GM23338 (cell line): ENCODE results near the gene YES1. TPM values are rescaled to one million over a fixed set of nuclear protein-coding genes. Genes with fewer than 3 reads are reported as not detected.
A peak's percentile ranks its signal among the peaks of the same experiment; 100 is the strongest.

Source experiments
- ATAC-seq: fragments of 200-7000 bp; cut with Tn5 transposase; 3 replicates; pipeline ENCODE4 v1.9.1; 2020
- DNase-seq: peaks from one replicate; pipeline ENCODE4 v3.0.0-alpha.2; 2015; ENCODE audit warnings: low spot score
- H2AFZ ChIP-seq: fragments of 200-600 bp; sonication (generic); 2 replicates; pipeline ENCODE4 v1.8.0; 2016; ENCODE audit warnings: antibody characterized with exemption, mild to moderate bottlenecking, moderate library complexity
- H3F3A ChIP-seq: fragments of 200-600 bp; sonication (generic); replicated peaks from 2 replicates; pipeline ENCODE4 v1.8.0; 2017; ENCODE audit warnings: antibody characterized with exemption, mixed run types, low read depth
- H3K27ac ChIP-seq: fragments of 200-600 bp; sonication (generic); 2 replicates; pipeline ENCODE4 v1.6.1; 2016; ENCODE audit warnings: low read depth
- H3K27me3 ChIP-seq: fragments of 200-600 bp; sonication (generic); 2 replicates; pipeline ENCODE4 v1.8.0; 2016; ENCODE audit warnings: mild to moderate bottlenecking, mixed run types, moderate library complexity; ENCODE audit not compliant: insufficient read depth
- H3K36me3 ChIP-seq: fragments of 200-600 bp; sonication (generic); 2 replicates; pipeline ENCODE4 v1.8.0; 2016; ENCODE audit warnings: mild to moderate bottlenecking; ENCODE audit not compliant: insufficient read depth
- H3K4me1 ChIP-seq: fragments of 200-600 bp; sonication (generic); 2 replicates; pipeline ENCODE4 v1.8.0; 2016; ENCODE audit warnings: mild to moderate bottlenecking, moderate library complexity; ENCODE audit not compliant: insufficient read depth
- H3K4me2 ChIP-seq: fragments of 200-600 bp; sonication (generic); 2 replicates; pipeline ENCODE4 v1.7.1; 2017; ENCODE audit warnings: mixed run types
- H3K4me3 ChIP-seq: fragments of 200-600 bp; sonication (generic); 2 replicates; pipeline ENCODE4 v1.6.1; 2016; ENCODE audit warnings: mixed run types
- H3K79me2 ChIP-seq: fragments of 200-600 bp; sonication (generic); replicated peaks from 2 replicates; pipeline ENCODE4 v1.8.0; 2017; ENCODE audit warnings: mild to moderate bottlenecking; ENCODE audit not compliant: insufficient read depth
- H3K9me2 ChIP-seq: fragments of 200-600 bp; sonication (generic); 2 replicates; pipeline ENCODE4 v1.8.0; 2017; ENCODE audit not compliant: insufficient read depth
- H4K20me1 ChIP-seq: fragments of 200-600 bp; sonication (generic); replicated peaks from 2 replicates; pipeline ENCODE4 v1.8.0; 2017; ENCODE audit warnings: mild to moderate bottlenecking; ENCODE audit not compliant: insufficient read depth
- H3K27ac Mint-ChIP-seq: 2 replicates; pipeline ENCODE4 v1.8.0; 2020; ENCODE audit warnings: inconsistent platforms, mild to moderate bottlenecking, moderate library complexity, mixed read lengths
- H3K27me3 Mint-ChIP-seq: 3 replicates; pipeline ENCODE4 v1.8.0; 2022; ENCODE audit warnings: low read depth, mild to moderate bottlenecking, moderate library complexity, mixed read lengths, inconsistent platforms; ENCODE audit not compliant: insufficient read depth, poor library complexity
- H3K36me3 Mint-ChIP-seq: 3 replicates; pipeline ENCODE4 v1.8.0; 2021; ENCODE audit warnings: low read depth, mild to moderate bottlenecking, inconsistent platforms, moderate library complexity, mixed read lengths
- H3K4me1 Mint-ChIP-seq: 3 replicates; pipeline ENCODE4 v1.8.0; 2020; ENCODE audit warnings: mild to moderate bottlenecking, inconsistent platforms, mixed read lengths
- H3K4me3 Mint-ChIP-seq: 3 replicates; pipeline ENCODE4 v1.8.0; 2021; ENCODE audit warnings: moderate library complexity, mild to moderate bottlenecking, inconsistent platforms, mixed read lengths
- H3K9me3 Mint-ChIP-seq: 3 replicates; pipeline ENCODE4 v1.8.0; 2020; ENCODE audit warnings: moderate library complexity, mild to moderate bottlenecking, inconsistent platforms, mixed read lengths
- CREB1 ChIP-seq: fragments of 250-450 bp; sonication (Bioruptor Pico); IDR thresholded peaks from 2 replicates; pipeline ENCODE4 v1.5.0; 2020; ENCODE audit warnings: low read depth, mild to moderate bottlenecking, moderate library complexity
- CTCF ChIP-seq, 2 experiments: fragments of 200-600 bp in 1 of 2; sonication (generic) in 1 of 2; conservative IDR thresholded peaks; 2 replicates each; pipeline versions ENCODE4 v1.5.1 to v1.6.1; 2016 to 2017; ENCODE audit warnings: antibody characterized with exemption in 2 of 2, low read depth in 2 of 2, mild to moderate bottlenecking in 2 of 2, moderate library complexity in 1 of 2
- ETS1 ChIP-seq: IDR thresholded peaks from 2 replicates; pipeline ENCODE4 v1.6.1; 2016; ENCODE audit warnings: antibody characterized with exemption
- EZH2 ChIP-seq: fragments of 200-600 bp; sonication (generic); IDR thresholded peaks from one replicate; pipeline ENCODE4 v1.8.0; 2017; ENCODE audit warnings: antibody characterized with exemption, mild to moderate bottlenecking, low read depth; ENCODE audit not compliant: unreplicated experiment
- EZH2phosphoT487 ChIP-seq: fragments of 200-600 bp; sonication (generic); IDR thresholded peaks from one replicate; pipeline ENCODE4 v1.8.1; 2018; ENCODE audit warnings: antibody characterized with exemption; ENCODE audit not compliant: unreplicated experiment
- JUNB ChIP-seq: IDR thresholded peaks from one replicate; pipeline ENCODE4 v1.6.1; 2016; ENCODE audit warnings: antibody characterized with exemption; ENCODE audit not compliant: unreplicated experiment
- POLR2AphosphoS5 ChIP-seq: IDR thresholded peaks from 2 replicates; pipeline ENCODE4 v1.6.1; 2016; ENCODE audit warnings: antibody characterized with exemption, low read depth
- REST ChIP-seq: IDR thresholded peaks from one replicate; pipeline ENCODE4 v1.6.1; 2018; ENCODE audit warnings: antibody characterized with exemption; ENCODE audit not compliant: unreplicated experiment
- STAT1 ChIP-seq: IDR thresholded peaks from one replicate; pipeline ENCODE4 v1.6.1; 2016; ENCODE audit warnings: antibody characterized with exemption; ENCODE audit not compliant: unreplicated experiment
- ZNF114 ChIP-seq: fragments of 250-450 bp; sonication (Bioruptor Pico); IDR thresholded peaks from 2 replicates; pipeline ENCODE4 v1.5.0; 2020; ENCODE audit warnings: mild to moderate bottlenecking, moderate library complexity
- ZNF331 ChIP-seq: fragments of 250-450 bp; sonication (Bioruptor Pico); IDR thresholded peaks from 2 replicates; pipeline ENCODE4 v1.5.0; 2020; ENCODE audit warnings: low read depth, mild to moderate bottlenecking, moderate library complexity
- polyA plus RNA-seq: library from polyadenylated mRNA; unstranded; fragments of >200 nt; fragmentation: Nextera tagmentation; extraction: Ambion mirVana; gene quantifications from 2 replicates; pipeline ENCODE4 v1.2.1, GENCODE V29; 2016
- total RNA-seq: library from RNA; depleted of rRNA; stranded (reverse); fragments of >200 nt; shearing (Covaris generic); gene quantifications from 2 replicates; pipeline ENCODE4 v1.2.3, GENCODE V29; 2014

YES1 gene
- total and polyA plus RNA-seq, 2 experiments from 2014 or later: 25.4 to 327 TPM

DNA sequence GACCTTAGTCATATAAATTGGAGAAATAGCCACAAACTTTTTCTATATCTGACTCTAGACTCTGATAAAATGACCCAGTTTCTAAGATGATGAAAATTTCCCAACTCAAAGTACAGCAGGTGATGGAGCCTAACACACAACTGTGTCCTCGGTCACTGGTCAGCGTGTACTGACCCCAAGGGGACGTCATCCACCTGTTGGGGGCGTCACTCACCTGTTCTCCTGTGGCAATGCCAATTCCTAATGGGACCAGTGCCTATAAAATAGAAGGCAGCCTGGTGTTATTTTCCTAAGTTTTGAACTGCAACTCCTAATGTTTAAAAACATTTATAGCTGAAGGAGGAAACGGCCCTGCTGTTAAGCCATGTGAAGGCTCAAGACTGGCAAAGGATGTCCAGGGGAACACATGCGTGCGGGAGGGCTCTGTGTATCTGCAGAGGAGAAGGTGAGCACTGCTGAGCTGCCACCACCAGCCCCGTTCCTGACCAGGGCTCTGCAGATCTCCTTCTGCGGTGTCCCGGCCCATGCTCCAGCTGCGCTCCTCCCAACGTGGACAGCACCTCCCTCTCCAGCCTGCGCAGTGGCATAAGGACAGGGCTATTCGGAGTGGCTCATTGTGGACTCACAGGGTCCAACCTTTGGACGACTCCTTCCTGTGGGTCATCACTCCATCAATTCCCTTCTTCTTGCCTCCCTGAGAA is 133.4 kb downstream of the YES1 start:
- no peak overlapping the region for H3K27ac ChIP-seq
- no peaks in the 10 kb centered on the region for H3K9me3 Mint-ChIP-seq
- no peak overlapping the region for H3K4me2 ChIP-seq
- H3K4me3 Mint-ChIP-seq: no peak overlapping the region
- H3K27ac Mint-ChIP-seq: no peak overlapping the region
- H3K79me2 ChIP-seq: no peaks in the 10 kb centered on the region
- DNase-seq (no peak), ATAC-seq (peak; percentile 43)
- H2AFZ ChIP-seq: no peak overlapping the region
- TF ChIP-seq REST (no peak), CTCF (conservative IDR thresholded peaks at IDR 0.05; ENCODE audit: low read depth in 2 of 2) (peak; percentile 45 to 66)
- peaks cover 7% of the 10 kb centered on the region; the same call in 2 of the 3 replicates for H3K4me1 Mint-ChIP-seq
- no peak overlapping the region for H3K4me3 ChIP-seq
- H3K27me3 ChIP-seq: no peaks in the 10 kb centered on the region
- peaks cover 27% of the 10 kb centered on the region for H3K36me3 ChIP-seq
- H3F3A ChIP-seq: no peaks in the 10 kb centered on the region
- H3K27me3 Mint-ChIP-seq: peaks cover 21% of the 10 kb centered on the region
- H3K36me3 Mint-ChIP-seq: peaks cover 84% of the 10 kb centered on the region
- no peaks in the 10 kb centered on the region for H3K4me1 ChIP-seq
- H4K20me1 ChIP-seq: no peaks in the 10 kb centered on the region; the same call in 1 of the 2 replicates
- H3K9me2 ChIP-seq: no peaks in the 10 kb centered on the region

GRCh38 chr18:677951-678381 is 134.1 kb downstream of the YES1 start:
- no peak overlapping the region for H3K27ac Mint-ChIP-seq
- no peaks in the 10 kb centered on the region for H3K27me3 ChIP-seq
- H3K9me2 ChIP-seq: no peaks in the 10 kb centered on the region
- H3K4me1 ChIP-seq: no peaks in the 10 kb centered on the region
- H3K9me3 Mint-ChIP-seq: no peaks in the 10 kb centered on the region
- H3K4me1 Mint-ChIP-seq: peaks cover 7% of the 10 kb centered on the region; the same call in 2 of the 3 replicates
- H2AFZ ChIP-seq: no peak overlapping the region
- no peak for DNase-seq
- peaks cover 80% of the 10 kb centered on the region for H3K36me3 Mint-ChIP-seq
- peaks cover 33% of the 10 kb centered on the region for H3K36me3 ChIP-seq
- H3K4me3 Mint-ChIP-seq: no peak overlapping the region
- no peaks in the 10 kb centered on the region for H3K79me2 ChIP-seq
- peaks cover 21% of the 10 kb centered on the region for H3K27me3 Mint-ChIP-seq
- ATAC-seq: no peak
- no peaks in the 10 kb centered on the region for H3F3A ChIP-seq
- no peak overlapping the region for H3K27ac ChIP-seq
- H3K4me2 ChIP-seq: no peak overlapping the region
- no peak overlapping the region for H3K4me3 ChIP-seq
- H4K20me1 ChIP-seq: no peaks in the 10 kb centered on the region; the same call in 1 of the 2 replicates
- TF ChIP-seq POLR2AphosphoS5: no peak
- TF ChIP-seq REST: no peak
- TF ChIP-seq EZH2: no peak
- no peak for TF ChIP-seq ZNF114 (CRISPR knock-in tag)
- TF ChIP-seq ETS1: no peak
- TF ChIP-seq STAT1: no peak
- TF ChIP-seq EZH2phosphoT487: no peak
- TF ChIP-seq JUNB: no peak
- TF ChIP-seq CREB1 (CRISPR knock-in tag): no peak
- TF ChIP-seq CTCF (conservative IDR thresholded peaks at IDR 0.05; ENCODE audit: low read depth in 2 of 2): no peak
- no peak for TF ChIP-seq ZNF331 (CRISPR knock-in tag)
